GM06990 (cell line): ENCODE data around the gene GNB5.
"Not testable (repeated sequence)": the region's sequence is repeated elsewhere in the genome, so short reads cannot be mapped to it uniquely, and the experiment has no call there.

ENCODE experiments used
- DNase-seq: peaks from one replicate; pipeline ENCODE4 v3.0.0-alpha.2; 2011; ENCODE audit not compliant: insufficient read length; ENCODE audit errors: extremely low read depth
- H3K27me3 ChIP-seq: replicated peaks from 2 replicates; pipeline ENCODE4 v1.6.0; 2011; ENCODE audit warnings: low read length; ENCODE audit not compliant: control insufficient read depth, insufficient read depth
- H3K36me3 ChIP-seq: 2 replicates; pipeline ENCODE4 v1.5.1; 2011; ENCODE audit warnings: low read length; ENCODE audit not compliant: control insufficient read depth, insufficient read depth
- H3K4me3 ChIP-seq: replicated peaks from 2 replicates; pipeline ENCODE4 v1.5.1; 2011; ENCODE audit warnings: low read depth, mild to moderate bottlenecking, control low read depth, low read length
- CTCF ChIP-seq: IDR thresholded peaks from 2 replicates; pipeline ENCODE4 v1.5.1; 2011; ENCODE audit warnings: low read length, control low read depth, mild to moderate bottlenecking, inconsistent platforms; ENCODE audit not compliant: insufficient read depth, poor library complexity, severe bottlenecking

The GNB5 gene

GRCh38 chr15:52101542-52102323, 89.5 kb downstream of the GNB5 start:
- TF ChIP-seq CTCF: no peak
- Histone ChIP-seq H3K36me3 (no peaks in the 10 kb centered on the region), H3K27me3 (no peaks in the 10 kb centered on the region), H3K4me3 (no peak overlapping the region)
- peak; percentile 66 for DNase-seq

GRCh38 chr15:52100807-52101442, 90.3 kb downstream of the GNB5 start:
- Histone ChIP-seq H3K4me3 (no peak overlapping the region), H3K36me3 (no peaks in the 10 kb centered on the region), H3K27me3 (no peaks in the 10 kb centered on the region)
- DNase-seq: peak; percentile 68
- no peak for TF ChIP-seq CTCF

GRCh38 chr15:52099651-52100272, 91.4 kb downstream of the GNB5 start:
- H3K27me3 ChIP-seq: no peaks in the 10 kb centered on the region
- H3K36me3 ChIP-seq: no peaks in the 10 kb centered on the region
- H3K4me3 ChIP-seq: no peak overlapping the region
- no peak for DNase-seq
- TF ChIP-seq CTCF: no peak

- Histone ChIP-seq H3K36me3 (no peaks in the 10 kb centered on the region), H3K27me3 (no peaks in the 10 kb centered on the region), H3K4me3 (no peak overlapping the region)
- DNase-seq: no peak
- TF ChIP-seq CTCF: no peak
Measured at GRCh38 chr15:52098323-52098722, 92.9 kb downstream of the GNB5 start.

- Histone ChIP-seq H3K36me3 (no peaks in the 10 kb centered on the region), H3K4me3 (no peak overlapping the region), H3K27me3 (no peaks in the 10 kb centered on the region)
- no peak for DNase-seq
- TF ChIP-seq CTCF: no peak
Measured at GRCh38 chr15:52097180-52097579, 94.0 kb downstream of the GNB5 start.

- not testable (repeated sequence) for H3K36me3 ChIP-seq, H3K4me3 ChIP-seq, H3K27me3 ChIP-seq, DNase-seq
Measured at GRCh38 chr15:52096536-52096935, 94.7 kb downstream of the GNB5 start.
